Suprapubic skin (tissue), 3 donors: Measurements from ENCODE around the gene SETD3.

ENCODE experiments used
- POLR2A ChIP-seq, 2 donors: fragments of 450-650 bp; IDR thresholded peaks; one replicate each; pipeline ENCODE4 v1.6.1; 2017; ENCODE audit warnings: antibody characterized with exemption in 2 of 2, mild to moderate bottlenecking in 2 of 2, moderate library complexity in 2 of 2
- TF ChIP-seq, protein P1 (sequence below), 2 donors: fragments of 200-600 bp in 1 of 2; fragments of 450-650 bp in 1 of 2; sonication (generic) in 1 of 2; IDR thresholded peaks; one replicate each; pipeline ENCODE4 v1.5.1; 2016 to 2019; ENCODE audit warnings: antibody characterized with exemption in 2 of 2, mild to moderate bottlenecking in 1 of 2, moderate library complexity in 1 of 2

DNA sequence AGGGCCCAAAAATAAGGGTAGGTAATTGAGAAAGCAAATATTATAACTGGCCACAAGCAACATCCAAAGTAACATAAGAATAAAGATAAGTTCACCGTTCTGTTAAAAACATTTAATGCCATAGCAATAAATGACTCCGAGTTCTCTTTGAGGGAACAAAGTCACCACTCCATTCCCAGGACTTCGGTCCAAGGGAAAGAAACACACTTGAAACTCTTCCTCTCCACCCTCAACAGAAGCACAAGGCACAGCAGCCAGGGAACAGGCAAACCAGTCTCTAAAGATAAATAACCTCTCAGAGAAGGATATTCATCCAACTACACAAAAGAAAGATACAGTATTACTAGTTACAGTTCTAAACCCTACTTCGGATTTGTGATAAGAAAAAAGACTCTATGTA is 2.5 kb downstream of the SETD3 start:
- TF ChIP-seq, protein P1, sequence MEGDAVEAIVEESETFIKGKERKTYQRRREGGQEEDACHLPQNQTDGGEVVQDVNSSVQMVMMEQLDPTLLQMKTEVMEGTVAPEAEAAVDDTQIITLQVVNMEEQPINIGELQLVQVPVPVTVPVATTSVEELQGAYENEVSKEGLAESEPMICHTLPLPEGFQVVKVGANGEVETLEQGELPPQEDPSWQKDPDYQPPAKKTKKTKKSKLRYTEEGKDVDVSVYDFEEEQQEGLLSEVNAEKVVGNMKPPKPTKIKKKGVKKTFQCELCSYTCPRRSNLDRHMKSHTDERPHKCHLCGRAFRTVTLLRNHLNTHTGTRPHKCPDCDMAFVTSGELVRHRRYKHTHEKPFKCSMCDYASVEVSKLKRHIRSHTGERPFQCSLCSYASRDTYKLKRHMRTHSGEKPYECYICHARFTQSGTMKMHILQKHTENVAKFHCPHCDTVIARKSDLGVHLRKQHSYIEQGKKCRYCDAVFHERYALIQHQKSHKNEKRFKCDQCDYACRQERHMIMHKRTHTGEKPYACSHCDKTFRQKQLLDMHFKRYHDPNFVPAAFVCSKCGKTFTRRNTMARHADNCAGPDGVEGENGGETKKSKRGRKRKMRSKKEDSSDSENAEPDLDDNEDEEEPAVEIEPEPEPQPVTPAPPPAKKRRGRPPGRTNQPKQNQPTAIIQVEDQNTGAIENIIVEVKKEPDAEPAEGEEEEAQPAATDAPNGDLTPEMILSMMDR (IDR thresholded peaks at IDR 0.05): no peak
- no peak for TF ChIP-seq POLR2A (IDR thresholded peaks at IDR 0.05)
